Measurements from ENCODE around the gene MSLN. TPM values are rescaled to one million over a fixed set of nuclear protein-coding genes. Genes with fewer than 3 reads are reported as not detected.
"Not testable (repeated sequence)": the region's sequence is repeated elsewhere in the genome, so short reads cannot be mapped to it uniquely, and the experiment has no call there.

Gene MSLN
- total RNA-seq, result 10 to 100 TPM in 3 of 4 donors, 1 to 10 TPM in 1; 4.6 to 30.8 (median 15.7) TPM

- intact Hi-C loops (cut with DNase I; ENCODE audit: low total_unique reads), result no loop called here
- no peaks in the 10 kb centered on the region for H3K27me3 ChIP-seq
- no peak for TF ChIP-seq POLR2A (IDR thresholded peaks at IDR 0.05)
- TF ChIP-seq CTCF (IDR thresholded peaks at IDR 0.05), result no peak
- H3K4me3 ChIP-seq, result no peak within 1 kb of the TSS
- no peaks in the 10 kb centered on the region for H3K36me3 ChIP-seq
- H3K27ac ChIP-seq, result peak within 1 kb of the TSS in 1 of 2 donors; percentile 53
- H3K9me3 ChIP-seq, result no peaks in the 10 kb centered on the region
- peaks cover 0 to 6% of the 10 kb centered on the region in 2 donors for H3K4me1 ChIP-seq
- DNase-seq, result peak; percentile 31 to 48
Observed at GRCh38 chr16:760545-761343, at the start of gene MSLN. Gene MSLN (plus strand): TSS chr16:760734. CDS start chr16:762681, 1,947 bp downstream.

DNA sequence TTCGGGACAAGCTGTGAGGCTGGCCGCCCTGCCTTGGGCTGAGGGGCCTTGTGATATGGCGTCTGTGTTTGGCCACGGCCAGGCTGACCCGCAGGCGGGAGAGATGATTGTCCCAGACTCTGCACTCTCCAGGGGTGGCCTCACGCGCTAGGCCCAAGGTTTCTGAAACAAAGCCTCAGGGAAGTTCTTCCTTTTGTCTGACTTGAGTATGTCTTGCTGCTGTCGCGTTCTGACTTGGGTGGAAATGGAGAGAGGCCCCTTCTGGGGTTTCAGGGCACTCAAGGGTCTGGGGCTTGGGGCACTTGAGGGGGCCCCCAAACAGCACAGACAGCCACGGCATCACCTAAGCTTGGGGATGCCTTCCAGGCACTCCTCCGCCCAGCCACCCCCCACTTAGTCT lies 49.5 kb upstream of the MSLN start:
- Histone ChIP-seq H3K36me3 (no peaks in the 10 kb centered on the region), H3K9me3 (no peaks in the 10 kb centered on the region), H3K4me1 (peaks cover 2 to 12% of the 10 kb centered on the region in 2 donors), H3K27ac (no peak overlapping the region), H3K4me3 (no peak overlapping the region), H3K27me3 (peaks cover 20 to 28% of the 10 kb centered on the region in 2 donors)
- DNase-seq, result no peak
- intact Hi-C loops (cut with DNase I; ENCODE audit: low total_unique reads), result no loop called here
- no peak for TF ChIP-seq POLR2A (IDR thresholded peaks at IDR 0.05)
- no peak for TF ChIP-seq CTCF (IDR thresholded peaks at IDR 0.05)

GRCh38 chr16:711548-712320 lies 48.8 kb upstream of the MSLN start:
- Histone ChIP-seq H3K27me3 (peaks cover 16 to 22% of the 10 kb centered on the region in 2 donors), H3K36me3 (no peaks in the 10 kb centered on the region), H3K4me1 (peaks cover 5 to 14% of the 10 kb centered on the region in 2 donors), H3K9me3 (no peaks in the 10 kb centered on the region), H3K4me3 (no peak overlapping the region), H3K27ac (no peak overlapping the region)
- intact Hi-C loops (cut with DNase I; ENCODE audit: low total_unique reads), result no loop called here
- peak; percentile 90 to 93 (median 92) for TF ChIP-seq CTCF (IDR thresholded peaks at IDR 0.05)
- TF ChIP-seq POLR2A (IDR thresholded peaks at IDR 0.05), result no peak
- peak; percentile 65 to 72 for DNase-seq

DNA sequence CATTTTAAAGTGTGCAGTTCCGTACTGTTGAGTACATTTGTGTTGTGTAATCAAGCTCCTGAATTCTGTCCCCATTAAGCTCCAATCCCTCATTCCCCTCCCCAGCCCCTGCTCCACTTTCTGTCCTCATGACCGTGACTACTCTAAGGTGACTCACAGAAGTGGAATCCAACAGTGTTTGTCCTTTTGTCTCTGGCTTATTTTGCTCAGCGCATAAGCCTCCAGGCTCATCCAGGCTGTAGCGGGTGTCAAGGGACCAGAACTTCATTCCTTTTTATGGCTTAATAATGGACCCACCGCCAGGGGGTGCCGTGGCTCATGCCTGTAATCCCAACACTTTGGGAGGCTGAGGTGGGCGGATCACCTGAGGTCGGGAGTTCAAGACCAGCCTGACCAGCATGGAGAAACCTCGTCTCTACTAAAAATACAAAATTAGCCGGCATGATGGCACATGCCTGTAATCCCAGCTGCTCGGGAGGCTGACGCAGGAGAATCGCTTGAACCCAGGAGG lies 47.7 kb upstream of the MSLN start:
- H3K36me3 ChIP-seq; H3K9me3 ChIP-seq; H3K27ac ChIP-seq; H3K4me3 ChIP-seq; intact Hi-C loops (cut with DNase I; ENCODE audit: low total_unique reads); DNase-seq: not testable (repeated sequence)
- H3K4me1 ChIP-seq, result peaks cover 5 to 14% of the 10 kb centered on the region in 2 donors
- H3K27me3 ChIP-seq, result peaks cover 16 to 19% of the 10 kb centered on the region in 2 donors
- peak in 1 of 4 experiments; percentile 9 for TF ChIP-seq CTCF (IDR thresholded peaks at IDR 0.05)

Data from uterus (tissue), 4 donors.